ENCODE data around the gene LALBA.
"Not testable (repeated sequence)": the region's sequence is repeated elsewhere in the genome, so short reads cannot be mapped to it uniquely, and the experiment has no call there.

Gene LALBA

GRCh38 chr12:48557919-48558318, 11.9 kb downstream of the LALBA start:
- no peak for DNase-seq (ENCODE audit: low read depth)
- H3K4me3 ChIP-seq (replicated peaks; ENCODE audit: low read depth, low read length): no peak overlapping the region
- no peak for TF ChIP-seq CTCF (IDR thresholded peaks at IDR 0.05; ENCODE audit: low read length, missing control alignments)

- no peak overlapping the region for H3K4me3 ChIP-seq (replicated peaks; ENCODE audit: low read depth, low read length)
- no peak for DNase-seq (ENCODE audit: low read depth)
- no peak for TF ChIP-seq CTCF (IDR thresholded peaks at IDR 0.05; ENCODE audit: low read length, missing control alignments)
Measured at GRCh38 chr12:48556631-48557030, 13.2 kb downstream of the LALBA start.

- not testable (repeated sequence) for DNase-seq (ENCODE audit: low read depth); H3K4me3 ChIP-seq (replicated peaks; ENCODE audit: low read depth, low read length)
Measured at GRCh38 chr12:48553666-48554343, 16.0 kb downstream of the LALBA start.

- not testable (repeated sequence) for H3K4me3 ChIP-seq (replicated peaks; ENCODE audit: low read depth, low read length); DNase-seq (ENCODE audit: low read depth)
Measured at GRCh38 chr12:48551636-48552035, 18.2 kb downstream of the LALBA start.

GRCh38 chr12:48547012-48547411, 22.8 kb downstream of the LALBA start:
- H3K4me3 ChIP-seq (replicated peaks; ENCODE audit: low read depth, low read length); DNase-seq (ENCODE audit: low read depth): not testable (repeated sequence)

- no peak overlapping the region for H3K4me3 ChIP-seq (replicated peaks; ENCODE audit: low read depth, low read length)
- no peak for DNase-seq (ENCODE audit: low read depth)
- no peak for TF ChIP-seq CTCF (IDR thresholded peaks at IDR 0.05; ENCODE audit: low read length, missing control alignments)
Measured at GRCh38 chr12:48545833-48546469, 23.9 kb downstream of the LALBA start.

- H3K4me3 ChIP-seq (replicated peaks; ENCODE audit: low read depth, low read length): no peak overlapping the region
- DNase-seq (ENCODE audit: low read depth): peak; percentile 49
- peak; percentile 93 for TF ChIP-seq CTCF (IDR thresholded peaks at IDR 0.05; ENCODE audit: low read length, missing control alignments)
Measured at GRCh38 chr12:48542300-48542928, 27.4 kb downstream of the LALBA start.

GRCh38 chr12:48536602-48537001, 33.2 kb downstream of the LALBA start:
- no peak for TF ChIP-seq CTCF (IDR thresholded peaks at IDR 0.05; ENCODE audit: low read length, missing control alignments)
- H3K4me3 ChIP-seq (replicated peaks; ENCODE audit: low read depth, low read length): no peak overlapping the region
- DNase-seq (ENCODE audit: low read depth): no peak

Data from fibroblast of pulmonary artery (primary cell).